ENCODE results near the gene SUN1.

- TF ChIP-seq POLR2A (IDR thresholded peaks at IDR 0.05) = no peak
- TF ChIP-seq CTCF (IDR thresholded peaks at IDR 0.05) = no peak
These were observed 63.3 kb downstream of the SUN1 start for GRCh38 chr7:895451-896052.
